Epidermal melanocyte (primary cell): ENCODE data around the gene RNPC3.

ENCODE experiments used
- DNase-seq: peaks from one replicate; pipeline ENCODE4 v3.0.0; 2011; ENCODE audit warnings: low spot score; ENCODE audit not compliant: insufficient read length

Gene RNPC3

GRCh38 chr1:103525607-103526507 lies at the start of gene RNPC3:
TSS of gene RNPC3 (plus strand) at chr1:103525699. CDS start at chr1:103526071, 372 bp downstream.
- DNase-seq = peak; percentile 43

GRCh38 chr1:103477101-103477500 lies 48.4 kb upstream of the RNPC3 start:
- DNase-seq = no peak

GRCh38 chr1:103489935-103490334 lies 35.6 kb upstream of the RNPC3 start:
- no peak for DNase-seq

- DNase-seq = no peak
Observed at GRCh38 chr1:103492003-103492625, 33.4 kb upstream of the RNPC3 start.

GRCh38 chr1:103496014-103496635 lies 29.4 kb upstream of the RNPC3 start:
- no peak for DNase-seq

GRCh38 chr1:103497404-103497803 lies 28.1 kb upstream of the RNPC3 start:
- no peak for DNase-seq

- no peak for DNase-seq
Observed at GRCh38 chr1:103509250-103509649, 16.2 kb upstream of the RNPC3 start.

GRCh38 chr1:103513711-103514110 lies 11.8 kb upstream of the RNPC3 start:
- no peak for DNase-seq

- DNase-seq = peak; percentile 16
Observed at GRCh38 chr1:103514920-103515503, 10.5 kb upstream of the RNPC3 start.

- DNase-seq = no peak
Observed at GRCh38 chr1:103516283-103516682, 9.2 kb upstream of the RNPC3 start.

- no peak for DNase-seq
Observed at GRCh38 chr1:103516693-103517092, 8.8 kb upstream of the RNPC3 start.

GRCh38 chr1:103517380-103518047 lies 8.0 kb upstream of the RNPC3 start:
- DNase-seq = no peak

- DNase-seq = no peak
Observed at GRCh38 chr1:103520822-103521221, 4.7 kb upstream of the RNPC3 start.

- DNase-seq = no peak
Observed at GRCh38 chr1:103523346-103523745, 2.2 kb upstream of the RNPC3 start.

- DNase-seq = no peak
Observed at GRCh38 chr1:103525114-103525606, 339 bp upstream of the RNPC3 start.

- DNase-seq = no peak
Observed at GRCh38 chr1:103527331-103527730, 1.8 kb downstream of the RNPC3 start.

GRCh38 chr1:103529746-103530145 lies 4.2 kb downstream of the RNPC3 start:
- no peak for DNase-seq

- DNase-seq = no peak
Observed at GRCh38 chr1:103538226-103538625, 12.7 kb downstream of the RNPC3 start.

GRCh38 chr1:103541431-103541830 lies 15.9 kb downstream of the RNPC3 start:
- no peak for DNase-seq

GRCh38 chr1:103546496-103546895 lies 21.0 kb downstream of the RNPC3 start:
- no peak for DNase-seq

GRCh38 chr1:103547840-103548239 lies 22.3 kb downstream of the RNPC3 start:
- DNase-seq = no peak
